ENCODE results near the gene SUCO. TPM values are rescaled to one million over a fixed set of nuclear protein-coding genes. Genes with fewer than 3 reads are reported as not detected.

The SUCO gene
- polyA plus RNA-seq, 1 of the 3 experiments (the other 2 are of a cell fraction), result 5.4 TPM

DNA sequence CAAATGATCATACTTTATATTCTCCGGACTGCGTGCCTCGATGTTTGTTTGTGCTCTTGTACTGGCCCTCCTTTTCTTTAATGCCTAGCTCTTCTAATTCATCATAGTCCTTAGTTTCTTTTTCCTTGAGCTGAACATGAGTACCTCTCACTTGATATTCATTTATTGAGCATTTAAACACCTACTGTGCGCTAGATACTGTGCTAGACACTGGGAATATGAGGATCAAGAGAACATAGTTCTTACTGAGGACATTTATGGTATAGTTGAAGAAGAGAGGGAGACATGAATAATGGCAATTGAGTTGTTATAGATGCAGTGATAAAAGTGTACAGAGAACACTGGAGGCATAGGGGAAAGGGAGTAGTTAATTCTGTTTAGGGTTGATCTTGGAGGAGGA is 22.0 kb downstream of the SUCO start:
- Histone ChIP-seq H3K79me2 (ENCODE audit: insufficient read depth) (peaks cover 48% of the 10 kb centered on the region), H4K20me1 (ENCODE audit: insufficient read depth) (peaks cover 6% of the 10 kb centered on the region)
- POLR2A ChIA-PET, result no interaction called here

More for the DNA sequence above, 22.0 kb downstream of the SUCO start:
- peaks cover 0 to 5% of the 10 kb centered on the region in 2 experiments; a peak in 1 of 4 replicates for H3K4me1 ChIP-seq (ENCODE audit: control insufficient read depth in 1 of 2, insufficient read depth in 2 of 2, low read depth in 1 of 2, low read length in 1 of 2)
- H3K9ac ChIP-seq, result no peak overlapping the region
- DNase-seq, result no peak
- no peaks in the 10 kb centered on the region for H3K9me3 ChIP-seq
- H3K9me2 ChIP-seq, result no peaks in the 10 kb centered on the region
- H3K4me3 ChIP-seq (ENCODE audit: low read depth in 2 of 2, low read length in 1 of 2), result no peak overlapping the region
- CTCF ChIA-PET, result no interaction called here
- no peak for TF ChIP-seq CHD2 (IDR thresholded peaks at IDR 0.05; ENCODE audit: low read length, partially characterized antibody)
- TF ChIP-seq YY1 (IDR thresholded peaks at IDR 0.05; ENCODE audit: low read depth), result no peak
- no peak for TF ChIP-seq RCOR1 (IDR thresholded peaks at IDR 0.05; ENCODE audit: low read length)
- TF ChIP-seq, protein P1, sequence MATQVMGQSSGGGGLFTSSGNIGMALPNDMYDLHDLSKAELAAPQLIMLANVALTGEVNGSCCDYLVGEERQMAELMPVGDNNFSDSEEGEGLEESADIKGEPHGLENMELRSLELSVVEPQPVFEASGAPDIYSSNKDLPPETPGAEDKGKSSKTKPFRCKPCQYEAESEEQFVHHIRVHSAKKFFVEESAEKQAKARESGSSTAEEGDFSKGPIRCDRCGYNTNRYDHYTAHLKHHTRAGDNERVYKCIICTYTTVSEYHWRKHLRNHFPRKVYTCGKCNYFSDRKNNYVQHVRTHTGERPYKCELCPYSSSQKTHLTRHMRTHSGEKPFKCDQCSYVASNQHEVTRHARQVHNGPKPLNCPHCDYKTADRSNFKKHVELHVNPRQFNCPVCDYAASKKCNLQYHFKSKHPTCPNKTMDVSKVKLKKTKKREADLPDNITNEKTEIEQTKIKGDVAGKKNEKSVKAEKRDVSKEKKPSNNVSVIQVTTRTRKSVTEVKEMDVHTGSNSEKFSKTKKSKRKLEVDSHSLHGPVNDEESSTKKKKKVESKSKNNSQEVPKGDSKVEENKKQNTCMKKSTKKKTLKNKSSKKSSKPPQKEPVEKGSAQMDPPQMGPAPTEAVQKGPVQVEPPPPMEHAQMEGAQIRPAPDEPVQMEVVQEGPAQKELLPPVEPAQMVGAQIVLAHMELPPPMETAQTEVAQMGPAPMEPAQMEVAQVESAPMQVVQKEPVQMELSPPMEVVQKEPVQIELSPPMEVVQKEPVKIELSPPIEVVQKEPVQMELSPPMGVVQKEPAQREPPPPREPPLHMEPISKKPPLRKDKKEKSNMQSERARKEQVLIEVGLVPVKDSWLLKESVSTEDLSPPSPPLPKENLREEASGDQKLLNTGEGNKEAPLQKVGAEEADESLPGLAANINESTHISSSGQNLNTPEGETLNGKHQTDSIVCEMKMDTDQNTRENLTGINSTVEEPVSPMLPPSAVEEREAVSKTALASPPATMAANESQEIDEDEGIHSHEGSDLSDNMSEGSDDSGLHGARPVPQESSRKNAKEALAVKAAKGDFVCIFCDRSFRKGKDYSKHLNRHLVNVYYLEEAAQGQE (IDR thresholded peaks at IDR 0.05; ENCODE audit: low read depth, low read length), result no peak
- no peak for TF ChIP-seq RXRA (IDR thresholded peaks at IDR 0.05; ENCODE audit: borderline replicate concordance, low read depth)
- TF ChIP-seq EP300 (IDR thresholded peaks at IDR 0.05; ENCODE audit: borderline replicate concordance in 1 of 2, low read depth in 1 of 2, low read length in 1 of 2), result no peak
- TF ChIP-seq, protein P2, sequence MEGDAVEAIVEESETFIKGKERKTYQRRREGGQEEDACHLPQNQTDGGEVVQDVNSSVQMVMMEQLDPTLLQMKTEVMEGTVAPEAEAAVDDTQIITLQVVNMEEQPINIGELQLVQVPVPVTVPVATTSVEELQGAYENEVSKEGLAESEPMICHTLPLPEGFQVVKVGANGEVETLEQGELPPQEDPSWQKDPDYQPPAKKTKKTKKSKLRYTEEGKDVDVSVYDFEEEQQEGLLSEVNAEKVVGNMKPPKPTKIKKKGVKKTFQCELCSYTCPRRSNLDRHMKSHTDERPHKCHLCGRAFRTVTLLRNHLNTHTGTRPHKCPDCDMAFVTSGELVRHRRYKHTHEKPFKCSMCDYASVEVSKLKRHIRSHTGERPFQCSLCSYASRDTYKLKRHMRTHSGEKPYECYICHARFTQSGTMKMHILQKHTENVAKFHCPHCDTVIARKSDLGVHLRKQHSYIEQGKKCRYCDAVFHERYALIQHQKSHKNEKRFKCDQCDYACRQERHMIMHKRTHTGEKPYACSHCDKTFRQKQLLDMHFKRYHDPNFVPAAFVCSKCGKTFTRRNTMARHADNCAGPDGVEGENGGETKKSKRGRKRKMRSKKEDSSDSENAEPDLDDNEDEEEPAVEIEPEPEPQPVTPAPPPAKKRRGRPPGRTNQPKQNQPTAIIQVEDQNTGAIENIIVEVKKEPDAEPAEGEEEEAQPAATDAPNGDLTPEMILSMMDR (IDR thresholded peaks at IDR 0.05), result no peak
- no peak for TF ChIP-seq RFX5 (IDR thresholded peaks at IDR 0.05; ENCODE audit: low read length)
- no peak for TF ChIP-seq FOSL2 (IDR thresholded peaks at IDR 0.05; ENCODE audit: borderline replicate concordance, low read depth)
- TF ChIP-seq, protein P3, sequence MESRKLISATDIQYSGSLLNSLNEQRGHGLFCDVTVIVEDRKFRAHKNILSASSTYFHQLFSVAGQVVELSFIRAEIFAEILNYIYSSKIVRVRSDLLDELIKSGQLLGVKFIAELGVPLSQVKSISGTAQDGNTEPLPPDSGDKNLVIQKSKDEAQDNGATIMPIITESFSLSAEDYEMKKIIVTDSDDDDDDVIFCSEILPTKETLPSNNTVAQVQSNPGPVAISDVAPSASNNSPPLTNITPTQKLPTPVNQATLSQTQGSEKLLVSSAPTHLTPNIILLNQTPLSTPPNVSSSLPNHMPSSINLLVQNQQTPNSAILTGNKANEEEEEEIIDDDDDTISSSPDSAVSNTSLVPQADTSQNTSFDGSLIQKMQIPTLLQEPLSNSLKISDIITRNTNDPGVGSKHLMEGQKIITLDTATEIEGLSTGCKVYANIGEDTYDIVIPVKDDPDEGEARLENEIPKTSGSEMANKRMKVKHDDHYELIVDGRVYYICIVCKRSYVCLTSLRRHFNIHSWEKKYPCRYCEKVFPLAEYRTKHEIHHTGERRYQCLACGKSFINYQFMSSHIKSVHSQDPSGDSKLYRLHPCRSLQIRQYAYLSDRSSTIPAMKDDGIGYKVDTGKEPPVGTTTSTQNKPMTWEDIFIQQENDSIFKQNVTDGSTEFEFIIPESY (IDR thresholded peaks at IDR 0.05; ENCODE audit: borderline replicate concordance, low read depth), result no peak
- TF ChIP-seq, protein P4, sequence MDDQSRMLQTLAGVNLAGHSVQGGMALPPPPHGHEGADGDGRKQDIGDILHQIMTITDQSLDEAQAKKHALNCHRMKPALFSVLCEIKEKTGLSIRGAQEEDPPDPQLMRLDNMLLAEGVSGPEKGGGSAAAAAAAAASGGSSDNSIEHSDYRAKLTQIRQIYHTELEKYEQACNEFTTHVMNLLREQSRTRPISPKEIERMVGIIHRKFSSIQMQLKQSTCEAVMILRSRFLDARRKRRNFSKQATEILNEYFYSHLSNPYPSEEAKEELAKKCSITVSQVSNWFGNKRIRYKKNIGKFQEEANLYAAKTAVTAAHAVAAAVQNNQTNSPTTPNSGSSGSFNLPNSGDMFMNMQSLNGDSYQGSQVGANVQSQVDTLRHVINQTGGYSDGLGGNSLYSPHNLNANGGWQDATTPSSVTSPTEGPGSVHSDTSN (IDR thresholded peaks at IDR 0.05), result no peak
- TF ChIP-seq, protein P5, sequence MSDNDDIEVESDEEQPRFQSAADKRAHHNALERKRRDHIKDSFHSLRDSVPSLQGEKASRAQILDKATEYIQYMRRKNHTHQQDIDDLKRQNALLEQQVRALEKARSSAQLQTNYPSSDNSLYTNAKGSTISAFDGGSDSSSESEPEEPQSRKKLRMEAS (IDR thresholded peaks at IDR 0.05; ENCODE audit: low read depth), result no peak
- TF ChIP-seq ELF1 (IDR thresholded peaks at IDR 0.05), result no peak
- no peak for TF ChIP-seq NFIC (IDR thresholded peaks at IDR 0.05; ENCODE audit: borderline replicate concordance)
- no peak for TF ChIP-seq EZH2phosphoT487 (IDR thresholded peaks at IDR 0.05; ENCODE audit: borderline replicate concordance, low read depth)
- TF ChIP-seq, protein P6, sequence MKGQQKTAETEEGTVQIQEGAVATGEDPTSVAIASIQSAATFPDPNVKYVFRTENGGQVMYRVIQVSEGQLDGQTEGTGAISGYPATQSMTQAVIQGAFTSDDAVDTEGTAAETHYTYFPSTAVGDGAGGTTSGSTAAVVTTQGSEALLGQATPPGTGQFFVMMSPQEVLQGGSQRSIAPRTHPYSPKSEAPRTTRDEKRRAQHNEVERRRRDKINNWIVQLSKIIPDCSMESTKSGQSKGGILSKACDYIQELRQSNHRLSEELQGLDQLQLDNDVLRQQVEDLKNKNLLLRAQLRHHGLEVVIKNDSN (IDR thresholded peaks at IDR 0.05; ENCODE audit: borderline replicate concordance, low read depth), result no peak
- no peak for TF ChIP-seq NRF1 (IDR thresholded peaks at IDR 0.05; ENCODE audit: low read depth, low read length)
- TF ChIP-seq MEF2A (IDR thresholded peaks at IDR 0.05; ENCODE audit: borderline replicate concordance, low read depth), result no peak
- no peak overlapping the region for H2AFZ ChIP-seq (ENCODE audit: low read depth)
- H3K27me3 ChIP-seq (ENCODE audit: insufficient read depth), result no peaks in the 10 kb centered on the region
- 98% methylated on average over 4 of the region's 4 CpGs for WGBS (ENCODE audit: low lambda C conversion rate)
- H3K36me3 ChIP-seq (replicated peaks in 1 of 2; ENCODE audit: control insufficient read depth in 1 of 2, insufficient read depth in 2 of 2, low read length in 1 of 2), result peaks cover 27 to 53% of the 10 kb centered on the region in 2 experiments
- H3K4me2 ChIP-seq, result no peak overlapping the region
- no peaks in the 10 kb centered on the region for H3F3A ChIP-seq (replicated peaks; ENCODE audit: insufficient read depth)
- H3K27ac ChIP-seq (ENCODE audit: low read depth in 2 of 2, low read length in 1 of 2), result no peak overlapping the region

Measured in SK-N-SH (cell line).